ENCODE data around the gene SMOC2. TPM values are rescaled to one million over a fixed set of nuclear protein-coding genes. Genes with fewer than 3 reads are reported as not detected.

Gene SMOC2
- total RNA-seq, 1 experiment from 2014 or later: 2.1 TPM

- H2BK120ac ChIP-seq (ENCODE audit: low read depth, low read length, poor library complexity, severe bottlenecking): no peak overlapping the region
- H3K79me2 ChIP-seq (ENCODE audit: insufficient read depth, low read length): no peaks in the 10 kb centered on the region
- H3K23me2 ChIP-seq (ENCODE audit: insufficient read length, low read depth, low read length, poor library complexity, severe bottlenecking): no peaks in the 10 kb centered on the region
- H3K18ac ChIP-seq (ENCODE audit: insufficient read length, low read depth, low read length): no peak overlapping the region
- no peak overlapping the region for H2BK15ac ChIP-seq (ENCODE audit: low read depth, low read length)
- Mint-ChIP-seq H3K36me3 (ENCODE audit: insufficient read depth in 1 of 3, low read depth in 3 of 3) (no peaks in the 10 kb centered on the region; a peak in 2 of 7 replicates), H3K4me3 (no peak overlapping the region), H3K4me1 (peaks cover 18 to 20% of the 10 kb centered on the region in 2 experiments), H3K27me3 (ENCODE audit: low read depth) (no peaks in the 10 kb centered on the region; the same call in 1 of the 2 replicates), H3K27ac (no peak overlapping the region), H3K9me3 (peaks cover 0 to 2% of the 10 kb centered on the region in 2 experiments; a peak in 1 of 5 replicates)
- no peak overlapping the region for H3K4ac ChIP-seq (ENCODE audit: low read depth, low read length)
- H4K5ac ChIP-seq (ENCODE audit: insufficient read length, low read depth, low read length): no peak overlapping the region
- TF ChIP-seq CTCF (conservative IDR thresholded peaks at IDR 0.05): no peak
- no peak overlapping the region for H3K23ac ChIP-seq (ENCODE audit: insufficient read length, low read depth, low read length)
- H2AK5ac ChIP-seq (ENCODE audit: insufficient read length, low read length): no peak overlapping the region
- H2BK20ac ChIP-seq (ENCODE audit: low read depth, low read length, poor library complexity, severe bottlenecking): no peak overlapping the region
- no peak overlapping the region for H3K56ac ChIP-seq (ENCODE audit: insufficient read length, low read depth, low read length)
- H3K9me3 ChIP-seq (ENCODE audit: control insufficient read depth, low read depth, low read length): no peaks in the 10 kb centered on the region
- no CpG with 5 or more reads among the region's 7 CpGs for WGBS (ENCODE audit: extremely low coverage, insufficient read length, low lambda C conversion rate)
- H2BK5ac ChIP-seq (ENCODE audit: insufficient read length, low read length): no peak overlapping the region
- no peaks in the 10 kb centered on the region for H3K27me3 ChIP-seq (ENCODE audit: insufficient read depth, low read length)
- H3K79me1 ChIP-seq (ENCODE audit: insufficient read depth, low read depth, low read length, poor library complexity, severe bottlenecking): no peaks in the 10 kb centered on the region
- no peak for DNase-seq
- no peak overlapping the region for H3K14ac ChIP-seq (ENCODE audit: insufficient read depth, low read length)
- no peak overlapping the region for H3T11ph ChIP-seq (ENCODE audit: low read length)
- no peaks in the 10 kb centered on the region for H4K20me1 ChIP-seq (ENCODE audit: control insufficient read depth, insufficient read depth, insufficient read length)
- no peak overlapping the region for H4K8ac ChIP-seq (replicated peaks; ENCODE audit: insufficient read length, low read depth, low read length)
- H2AFZ ChIP-seq (ENCODE audit: low read length): no peak overlapping the region
- H3K4me2 ChIP-seq (ENCODE audit: insufficient read depth, insufficient read length, low read length): no peak overlapping the region
- no peak overlapping the region for H3K27ac ChIP-seq (ENCODE audit: insufficient read length, low read depth, low read length)
- no peak overlapping the region for H4K91ac ChIP-seq (ENCODE audit: insufficient read length, low read depth, low read length)
- H3K4me1 ChIP-seq (ENCODE audit: insufficient read depth, low read length): peaks cover 3% of the 10 kb centered on the region; the same call in 1 of the 2 replicates
- H3K9ac ChIP-seq (ENCODE audit: extremely low read depth, insufficient read length, low read length): no peak overlapping the region
- H2BK12ac ChIP-seq (ENCODE audit: insufficient read length, low read depth, low read length): no peak overlapping the region
Measured at GRCh38 chr6:168674595-168674994, 233.6 kb downstream of the SMOC2 start.
